Gastrocnemius medialis (tissue), 4 donors: ENCODE data around the gene MCF2. TPM values are rescaled to one million over a fixed set of nuclear protein-coding genes. Genes with fewer than 3 reads are reported as not detected.
A peak's percentile ranks its signal among the peaks of the same experiment; 100 is the strongest.

ENCODE experiments used
- ATAC-seq, 2 donors: fragments of 150-250 bp; one replicate each; pipeline ENCODE4 v1.9.1; 2016
- DNase-seq, 2 donors: peaks; one replicate each; pipeline ENCODE4 v3.0.0-alpha.2; 2019
- H3K27ac ChIP-seq, 4 donors: fragments of 200-600 bp; sonication (generic); 1 replicate in 1 of 4; 2 replicates in 3 of 4; pipeline ENCODE4 v1.5.1; 2016 to 2018; ENCODE audit warnings: mild to moderate bottlenecking in 2 of 4, moderate library complexity in 1 of 4
- H3K27me3 ChIP-seq, 3 donors: fragments of 200-600 bp; sonication (generic) in 2 of 3; 1 replicate in 1 of 3; 2 replicates in 2 of 3; pipeline versions ENCODE4 v1.5.1 to v1.6.0; 2016 to 2019; ENCODE audit warnings: mild to moderate bottlenecking in 1 of 3, moderate library complexity in 1 of 3
- H3K36me3 ChIP-seq, 2 donors: fragments of 200-600 bp; sonication (generic) in 1 of 2; one replicate each; pipeline ENCODE4 v1.5.1; 2017 to 2018
- H3K4me1 ChIP-seq, 2 donors: fragments of 200-600 bp; sonication (generic) in 1 of 2; one replicate each; pipeline ENCODE4 v1.5.1; 2016 to 2017; ENCODE audit warnings: mild to moderate bottlenecking in 2 of 2
- H3K4me3 ChIP-seq, 4 donors: fragments of 200-600 bp; sonication (generic) in 3 of 4; 1 replicate in 1 of 4; 2 replicates in 3 of 4; pipeline ENCODE4 v1.5.1; 2016 to 2019; ENCODE audit warnings: mild to moderate bottlenecking in 2 of 4
- H3K9me3 ChIP-seq, 3 donors: fragments of 200-600 bp; sonication (generic) in 2 of 3; 1 replicate in 1 of 3; 2 replicates in 2 of 3; pipeline ENCODE4 v1.5.1; 2016 to 2019
- POLR2A ChIP-seq, 2 donors: fragments of 450-650 bp; IDR thresholded peaks; one replicate each; pipeline ENCODE4 v1.6.1; 2017; ENCODE audit warnings: antibody characterized with exemption in 2 of 2, mild to moderate bottlenecking in 2 of 2, moderate library complexity in 2 of 2
- in situ Hi-C, 4 donors: fragments of 200-750 bp; cut with MboI; loops; one replicate each; pipeline versions ENCODE4 v1.15.0 to v1.8.0; 2017; ENCODE audit warnings: low sequenced_read_pairs in 4 of 4
- intact Hi-C: fragments of 100-400 bp; cut with DNase I; formaldehyde crosslinking; loops from one replicate; pipeline ENCODE4 v1.15.1; 2023; ENCODE audit warnings: low total_unique reads
- total RNA-seq, 4 donors: library from RNA; depleted of rRNA; stranded (reverse); fragments of >200 nt; gene quantifications; one replicate each; pipeline versions ENCODE4 v1.1.0 to v1.2.3, GENCODE V29; 2016
- TF ChIP-seq, protein P1 (sequence below), 5 experiments: fragments of 450-650 bp in 3 of 5; fragments of 200-600 bp in 2 of 5; sonication (generic) in 2 of 5; IDR thresholded peaks in 4 of 5; conservative IDR thresholded peaks in 1 of 5; 1 replicate in 4 of 5; 2 replicates in 1 of 5; pipeline ENCODE4 v1.5.1; 2016 to 2019; ENCODE audit warnings: antibody characterized with exemption in 5 of 5, mild to moderate bottlenecking in 3 of 5, moderate library complexity in 3 of 5

Gene MCF2, protein sequence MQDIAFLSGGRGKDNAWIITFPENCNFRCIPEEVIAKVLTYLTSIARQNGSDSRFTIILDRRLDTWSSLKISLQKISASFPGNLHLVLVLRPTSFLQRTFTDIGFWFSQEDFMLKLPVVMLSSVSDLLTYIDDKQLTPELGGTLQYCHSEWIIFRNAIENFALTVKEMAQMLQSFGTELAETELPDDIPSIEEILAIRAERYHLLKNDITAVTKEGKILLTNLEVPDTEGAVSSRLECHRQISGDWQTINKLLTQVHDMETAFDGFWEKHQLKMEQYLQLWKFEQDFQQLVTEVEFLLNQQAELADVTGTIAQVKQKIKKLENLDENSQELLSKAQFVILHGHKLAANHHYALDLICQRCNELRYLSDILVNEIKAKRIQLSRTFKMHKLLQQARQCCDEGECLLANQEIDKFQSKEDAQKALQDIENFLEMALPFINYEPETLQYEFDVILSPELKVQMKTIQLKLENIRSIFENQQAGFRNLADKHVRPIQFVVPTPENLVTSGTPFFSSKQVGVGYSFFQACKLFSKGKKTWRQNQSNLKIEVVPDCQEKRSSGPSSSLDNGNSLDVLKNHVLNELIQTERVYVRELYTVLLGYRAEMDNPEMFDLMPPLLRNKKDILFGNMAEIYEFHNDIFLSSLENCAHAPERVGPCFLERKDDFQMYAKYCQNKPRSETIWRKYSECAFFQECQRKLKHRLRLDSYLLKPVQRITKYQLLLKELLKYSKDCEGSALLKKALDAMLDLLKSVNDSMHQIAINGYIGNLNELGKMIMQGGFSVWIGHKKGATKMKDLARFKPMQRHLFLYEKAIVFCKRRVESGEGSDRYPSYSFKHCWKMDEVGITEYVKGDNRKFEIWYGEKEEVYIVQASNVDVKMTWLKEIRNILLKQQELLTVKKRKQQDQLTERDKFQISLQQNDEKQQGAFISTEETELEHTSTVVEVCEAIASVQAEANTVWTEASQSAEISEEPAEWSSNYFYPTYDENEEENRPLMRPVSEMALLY
- total RNA-seq: not detected

DNA sequence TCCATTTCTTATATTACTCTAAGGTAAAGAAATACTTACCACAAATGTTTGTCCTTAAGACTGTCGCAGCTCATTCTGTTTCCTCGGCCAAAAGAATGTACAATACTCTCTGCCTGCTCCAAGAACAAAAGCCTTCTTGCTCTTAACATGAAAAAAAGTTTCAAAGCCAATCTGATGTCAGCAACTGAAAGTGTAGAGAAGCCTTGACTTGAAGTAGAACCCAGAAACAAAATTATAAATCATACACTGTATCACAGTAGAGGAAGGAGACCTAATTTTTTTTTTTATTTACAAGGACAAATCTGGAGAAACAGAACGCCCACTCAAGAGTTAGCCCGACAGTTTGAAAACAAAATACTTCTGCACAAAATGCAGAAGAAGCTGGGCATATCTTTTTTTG lies at the start of gene MCF2:
Gene MCF2 (minus strand): TSS at position 101 of the 400 bp plus-strand sequence. CDS start 56,423 bp downstream, outside the sequence.
- intact Hi-C loops (no loop called here), in situ Hi-C loops (no loop called here)
- H3K36me3 ChIP-seq: no peaks in the 10 kb centered on the region
- no peak within 1 kb of the TSS for H3K4me3 ChIP-seq
- no peaks in the 10 kb centered on the region for H3K27me3 ChIP-seq
- no peaks in the 10 kb centered on the region for H3K9me3 ChIP-seq
- no peak for ATAC-seq
- no peak within 1 kb of the TSS for H3K27ac ChIP-seq
- H3K4me1 ChIP-seq: no peaks in the 10 kb centered on the region
- TF ChIP-seq POLR2A (IDR thresholded peaks at IDR 0.05): no peak
- TF ChIP-seq, protein P1, sequence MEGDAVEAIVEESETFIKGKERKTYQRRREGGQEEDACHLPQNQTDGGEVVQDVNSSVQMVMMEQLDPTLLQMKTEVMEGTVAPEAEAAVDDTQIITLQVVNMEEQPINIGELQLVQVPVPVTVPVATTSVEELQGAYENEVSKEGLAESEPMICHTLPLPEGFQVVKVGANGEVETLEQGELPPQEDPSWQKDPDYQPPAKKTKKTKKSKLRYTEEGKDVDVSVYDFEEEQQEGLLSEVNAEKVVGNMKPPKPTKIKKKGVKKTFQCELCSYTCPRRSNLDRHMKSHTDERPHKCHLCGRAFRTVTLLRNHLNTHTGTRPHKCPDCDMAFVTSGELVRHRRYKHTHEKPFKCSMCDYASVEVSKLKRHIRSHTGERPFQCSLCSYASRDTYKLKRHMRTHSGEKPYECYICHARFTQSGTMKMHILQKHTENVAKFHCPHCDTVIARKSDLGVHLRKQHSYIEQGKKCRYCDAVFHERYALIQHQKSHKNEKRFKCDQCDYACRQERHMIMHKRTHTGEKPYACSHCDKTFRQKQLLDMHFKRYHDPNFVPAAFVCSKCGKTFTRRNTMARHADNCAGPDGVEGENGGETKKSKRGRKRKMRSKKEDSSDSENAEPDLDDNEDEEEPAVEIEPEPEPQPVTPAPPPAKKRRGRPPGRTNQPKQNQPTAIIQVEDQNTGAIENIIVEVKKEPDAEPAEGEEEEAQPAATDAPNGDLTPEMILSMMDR (IDR thresholded peaks at IDR 0.05 in 4 of 5, conservative IDR thresholded peaks at IDR 0.05 in 1 of 5): no peak
- DNase-seq: no peak

DNA sequence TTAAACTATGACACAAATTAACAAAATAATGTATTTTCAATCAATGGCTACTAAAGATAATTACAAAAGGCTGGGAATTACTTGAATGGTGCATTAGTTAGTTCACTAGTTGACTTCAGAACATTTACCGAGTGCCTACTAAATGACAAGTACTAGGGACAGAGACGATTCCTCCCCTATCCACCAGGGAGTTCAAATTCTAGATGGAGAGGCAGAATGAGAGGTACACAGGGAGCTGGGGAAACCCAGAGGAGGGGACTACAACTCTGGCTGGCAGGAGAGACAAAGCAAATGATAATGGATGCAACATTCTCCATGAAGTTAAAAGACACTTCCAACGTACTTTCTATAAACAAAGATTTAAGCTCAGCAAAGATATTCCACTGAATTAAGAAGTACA lies 43.1 kb upstream of the MCF2 start:
- no peak overlapping the region for H3K27ac ChIP-seq
- H3K27me3 ChIP-seq: no peaks in the 10 kb centered on the region
- H3K36me3 ChIP-seq: no peaks in the 10 kb centered on the region
- H3K9me3 ChIP-seq: peaks cover 0 to 16% (median 0%) of the 10 kb centered on the region in 3 donors
- no peak overlapping the region for H3K4me3 ChIP-seq
- no peak for ATAC-seq
- DNase-seq: no peak
- intact Hi-C loops: no loop called here
- no peak for TF ChIP-seq POLR2A (IDR thresholded peaks at IDR 0.05)
- TF ChIP-seq, protein P1 (IDR thresholded peaks at IDR 0.05 in 4 of 5, conservative IDR thresholded peaks at IDR 0.05 in 1 of 5): no peak
- in situ Hi-C loops: no loop called here
- no peaks in the 10 kb centered on the region for H3K4me1 ChIP-seq

DNA sequence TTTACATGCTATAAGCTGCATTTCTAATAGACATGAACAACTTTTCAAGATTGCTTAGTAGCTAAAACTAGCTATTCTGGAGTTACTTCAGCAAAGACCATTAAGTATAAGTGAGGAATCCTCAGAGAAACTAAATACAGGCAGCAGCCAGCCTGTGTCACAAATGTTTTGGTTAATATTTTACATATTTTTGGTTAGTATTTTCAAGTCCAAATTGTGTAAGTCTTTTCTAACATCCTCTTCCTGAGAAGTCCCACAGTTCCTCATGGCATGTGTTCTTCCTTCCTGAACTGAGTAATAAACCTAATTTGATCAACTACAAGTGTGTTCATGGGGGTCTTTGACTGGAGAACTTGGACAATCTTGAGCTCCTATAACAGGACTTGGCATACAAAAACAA lies 42.4 kb upstream of the MCF2 start:
- TF ChIP-seq POLR2A (IDR thresholded peaks at IDR 0.05): no peak
- TF ChIP-seq, protein P1 (IDR thresholded peaks at IDR 0.05 in 4 of 5, conservative IDR thresholded peaks at IDR 0.05 in 1 of 5): no peak
- in situ Hi-C loops: no loop called here
- H3K4me1 ChIP-seq: no peaks in the 10 kb centered on the region
- ATAC-seq: no peak
- no peaks in the 10 kb centered on the region for H3K36me3 ChIP-seq
- no peak overlapping the region for H3K4me3 ChIP-seq
- intact Hi-C loops: no loop called here
- no peak for DNase-seq
- peaks cover 0 to 12% (median 0%) of the 10 kb centered on the region in 3 donors for H3K9me3 ChIP-seq
- no peak overlapping the region for H3K27ac ChIP-seq
- H3K27me3 ChIP-seq: no peaks in the 10 kb centered on the region

DNA sequence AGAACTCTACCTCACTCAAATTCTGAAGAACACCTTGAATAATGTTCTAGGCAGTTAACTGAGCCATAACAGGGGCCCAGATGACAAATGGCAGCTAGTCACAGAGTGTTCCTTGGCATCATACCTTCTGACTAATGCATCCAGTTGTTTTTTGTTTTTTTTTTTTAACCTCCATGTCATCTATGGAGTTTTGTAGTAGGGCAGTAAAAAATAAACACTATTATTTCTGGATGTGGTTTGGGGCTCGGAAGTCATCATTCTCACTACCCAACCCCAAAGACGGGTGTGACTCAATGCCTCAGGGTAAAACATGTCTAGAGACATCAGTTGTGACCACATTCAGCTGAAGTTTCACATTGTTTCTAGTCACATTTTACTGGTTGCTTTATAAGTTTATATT lies 31.2 kb upstream of the MCF2 start:
- TF ChIP-seq POLR2A (IDR thresholded peaks at IDR 0.05): no peak
- TF ChIP-seq, protein P1 (IDR thresholded peaks at IDR 0.05 in 4 of 5, conservative IDR thresholded peaks at IDR 0.05 in 1 of 5): no peak
- Histone ChIP-seq H3K27ac (no peak overlapping the region), H3K4me3 (no peak overlapping the region), H3K36me3 (no peaks in the 10 kb centered on the region), H3K4me1 (no peaks in the 10 kb centered on the region), H3K9me3 (no peaks in the 10 kb centered on the region), H3K27me3 (no peaks in the 10 kb centered on the region)
- ATAC-seq: peak in 1 of 2 donors; percentile 47
- intact Hi-C loops (no loop called here), in situ Hi-C loops (no loop called here)
- DNase-seq: no peak
